ENCODE data around the gene LTBR.
A peak's percentile ranks its signal among the peaks of the same experiment; 100 is the strongest.

Gene LTBR

GRCh38 chr12:6370994-6371754, 12.8 kb upstream of the LTBR start:
- no peak overlapping the region for H3K4me3 Mint-ChIP-seq
- peaks cover 2% of the 10 kb centered on the region for H3K27me3 Mint-ChIP-seq
- no peaks in the 10 kb centered on the region for H3K36me3 Mint-ChIP-seq (ENCODE audit: low read depth)
- DNase-seq (no peak), ATAC-seq (no peak)
- H3K27ac Mint-ChIP-seq = no peak overlapping the region
- H3K4me1 Mint-ChIP-seq = peaks cover 43% of the 10 kb centered on the region
- H3K9me3 Mint-ChIP-seq = no peaks in the 10 kb centered on the region

DNA sequence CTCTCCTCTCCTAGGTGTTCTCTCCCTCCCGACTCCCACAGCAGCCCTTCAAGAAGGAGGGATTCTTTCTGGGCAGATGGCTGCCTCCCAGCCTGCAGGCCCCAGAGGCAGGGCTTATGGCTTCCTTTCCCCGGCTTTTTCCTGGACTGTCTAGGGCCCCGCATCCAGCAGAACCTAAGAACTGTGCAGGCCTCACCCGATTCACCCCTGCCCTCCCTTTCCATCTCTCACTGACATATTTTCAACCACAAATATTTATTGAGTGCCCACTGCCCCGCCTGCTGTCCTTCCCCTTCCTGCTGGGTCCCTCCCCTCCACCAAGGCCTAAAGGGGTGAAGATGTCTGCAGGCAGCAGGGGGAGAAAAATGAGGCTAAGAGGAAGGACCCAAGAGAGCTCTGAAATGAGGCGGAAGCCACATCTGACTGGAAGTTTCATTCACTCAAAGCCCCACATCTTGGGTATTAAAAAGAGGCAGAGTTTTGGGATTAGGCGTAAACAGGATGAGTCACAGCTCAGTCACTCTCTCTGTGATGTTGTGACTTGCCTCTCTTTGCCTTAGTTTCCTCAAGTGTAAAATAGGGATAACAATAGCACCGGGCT, 11.5 kb upstream of the LTBR start:
- H3K9me3 Mint-ChIP-seq = no peaks in the 10 kb centered on the region
- ATAC-seq = no peak
- H3K27me3 Mint-ChIP-seq = peaks cover 4% of the 10 kb centered on the region
- H3K4me3 Mint-ChIP-seq = no peak overlapping the region
- DNase-seq = no peak
- no peak overlapping the region for H3K27ac Mint-ChIP-seq
- H3K36me3 Mint-ChIP-seq (ENCODE audit: low read depth) = no peaks in the 10 kb centered on the region
- H3K4me1 Mint-ChIP-seq = peaks cover 49% of the 10 kb centered on the region

DNA sequence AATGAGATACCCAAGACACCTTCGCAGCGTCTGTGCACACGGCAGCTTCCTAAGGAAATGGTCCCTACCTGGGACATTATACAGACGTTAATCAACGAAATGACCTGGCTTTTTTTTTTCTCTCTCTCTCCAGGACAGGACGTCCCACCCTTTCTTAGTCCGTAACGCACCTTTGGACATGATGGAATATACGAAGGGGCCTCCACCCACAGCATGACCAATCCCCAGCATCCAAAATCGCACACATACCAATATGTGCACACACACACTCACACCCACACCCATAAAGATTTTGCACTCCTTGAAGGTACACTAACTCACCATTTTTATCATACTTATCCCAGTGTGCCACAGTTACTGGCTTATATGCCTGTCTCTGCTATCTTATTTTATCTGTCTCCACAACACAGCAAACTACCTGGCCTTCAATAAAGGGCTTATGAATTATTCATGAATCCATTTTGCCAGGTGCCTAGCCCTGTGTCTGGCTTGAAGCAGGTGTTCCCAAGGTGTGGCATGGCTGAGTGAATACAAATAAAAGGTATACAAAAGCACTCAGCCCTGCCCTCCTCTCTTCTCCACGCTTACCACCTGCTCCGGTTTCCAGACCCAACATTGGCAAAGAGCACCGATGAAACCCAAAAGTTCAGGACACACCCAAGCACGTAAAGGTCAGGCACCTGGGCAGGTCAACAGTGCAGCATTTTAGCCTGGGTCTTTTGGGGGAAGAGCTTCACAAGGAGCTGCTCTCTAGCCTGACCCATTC, 10.8 kb upstream of the LTBR start:
- no peak overlapping the region for H3K27ac Mint-ChIP-seq

GRCh38 chr12:6374028-6374785, 9.8 kb upstream of the LTBR start:
- H3K4me3 Mint-ChIP-seq = no peak overlapping the region
- H3K36me3 Mint-ChIP-seq (ENCODE audit: low read depth) = no peaks in the 10 kb centered on the region
- no peak overlapping the region for H3K27ac Mint-ChIP-seq
- no peaks in the 10 kb centered on the region for H3K9me3 Mint-ChIP-seq
- ATAC-seq (no peak), DNase-seq (no peak)
- peaks cover 37% of the 10 kb centered on the region for H3K4me1 Mint-ChIP-seq
- H3K27me3 Mint-ChIP-seq = peaks cover 4% of the 10 kb centered on the region

More for the DNA sequence above, 10.8 kb upstream of the LTBR start:
- H3K27me3 Mint-ChIP-seq = peaks cover 4% of the 10 kb centered on the region
- no peaks in the 10 kb centered on the region for H3K36me3 Mint-ChIP-seq (ENCODE audit: low read depth)
- DNase-seq (no peak), ATAC-seq (no peak)
- peaks cover 43% of the 10 kb centered on the region for H3K4me1 Mint-ChIP-seq
- no peaks in the 10 kb centered on the region for H3K9me3 Mint-ChIP-seq
- H3K4me3 Mint-ChIP-seq = no peak overlapping the region

DNA sequence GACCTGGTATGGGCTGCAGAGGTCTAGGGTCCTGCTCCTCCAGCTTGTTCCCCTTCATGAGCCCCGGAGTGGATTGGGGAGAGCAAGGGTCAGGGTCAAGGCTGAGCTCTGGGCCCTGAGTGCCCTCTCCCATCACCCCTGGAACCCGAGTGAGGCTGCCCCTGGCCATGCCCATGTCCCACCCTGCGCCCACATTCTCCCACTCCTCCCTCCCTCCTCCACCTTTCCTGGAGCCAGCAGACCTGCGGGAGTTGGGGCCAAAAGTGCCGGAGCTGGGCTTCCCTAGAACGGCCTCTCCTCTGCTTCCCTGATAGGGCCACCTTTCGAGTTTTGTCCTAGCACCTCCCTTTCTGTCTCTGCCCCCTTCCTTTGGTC, 9.2 kb upstream of the LTBR start:
- DNase-seq (no peak), ATAC-seq (no peak)
- Mint-ChIP-seq H3K27me3 (peaks cover 4% of the 10 kb centered on the region), H3K9me3 (no peaks in the 10 kb centered on the region), H3K27ac (no peak overlapping the region), H3K4me1 (peaks cover 37% of the 10 kb centered on the region), H3K36me3 (ENCODE audit: low read depth) (no peaks in the 10 kb centered on the region), H3K4me3 (no peak overlapping the region)

GRCh38 chr12:6375269-6376078, 8.5 kb upstream of the LTBR start, which contains the start of gene SCNN1A:
TSS of gene SCNN1A (minus strand) at chr12:6375563. CDS start at chr12:6374783, 780 bp downstream.
- peaks cover 37% of the 10 kb centered on the region for H3K4me1 Mint-ChIP-seq
- no peaks in the 10 kb centered on the region for H3K9me3 Mint-ChIP-seq
- H3K27ac Mint-ChIP-seq = peak within 1 kb of the TSS; percentile 8
- DNase-seq (no peak), ATAC-seq (no peak)
- H3K4me3 Mint-ChIP-seq = peak within 1 kb of the TSS; percentile 0
- no peaks in the 10 kb centered on the region for H3K36me3 Mint-ChIP-seq (ENCODE audit: low read depth)
- peaks cover 8% of the 10 kb centered on the region for H3K27me3 Mint-ChIP-seq

- Mint-ChIP-seq H3K4me3 (peak overlapping the region; percentile 0), H3K9me3 (no peaks in the 10 kb centered on the region), H3K4me1 (peaks cover 32% of the 10 kb centered on the region), H3K36me3 (ENCODE audit: low read depth) (no peaks in the 10 kb centered on the region), H3K27ac (peak overlapping the region; percentile 8), H3K27me3 (peaks cover 8% of the 10 kb centered on the region)
- ATAC-seq (peak; percentile 47), DNase-seq (no peak)
Measured at GRCh38 chr12:6376079-6376869, 7.7 kb upstream of the LTBR start.

- no peaks in the 10 kb centered on the region for H3K36me3 Mint-ChIP-seq (ENCODE audit: low read depth)
- peak overlapping the region; percentile 8 for H3K27ac Mint-ChIP-seq
- peak overlapping the region; percentile 0 for H3K4me3 Mint-ChIP-seq
- ATAC-seq (no peak), DNase-seq (no peak)
- H3K4me1 Mint-ChIP-seq = peaks cover 29% of the 10 kb centered on the region
- peaks cover 13% of the 10 kb centered on the region for H3K27me3 Mint-ChIP-seq
- H3K9me3 Mint-ChIP-seq = no peaks in the 10 kb centered on the region
Measured at GRCh38 chr12:6376870-6377666, 6.9 kb upstream of the LTBR start.

- Mint-ChIP-seq H3K27ac (no peak overlapping the region), H3K4me3 (no peak overlapping the region), H3K9me3 (no peaks in the 10 kb centered on the region), H3K27me3 (peaks cover 19% of the 10 kb centered on the region), H3K36me3 (ENCODE audit: low read depth) (no peaks in the 10 kb centered on the region), H3K4me1 (peaks cover 25% of the 10 kb centered on the region)
- DNase-seq (no peak), ATAC-seq (no peak)
Measured at GRCh38 chr12:6377667-6377994, 6.3 kb upstream of the LTBR start.

DNA sequence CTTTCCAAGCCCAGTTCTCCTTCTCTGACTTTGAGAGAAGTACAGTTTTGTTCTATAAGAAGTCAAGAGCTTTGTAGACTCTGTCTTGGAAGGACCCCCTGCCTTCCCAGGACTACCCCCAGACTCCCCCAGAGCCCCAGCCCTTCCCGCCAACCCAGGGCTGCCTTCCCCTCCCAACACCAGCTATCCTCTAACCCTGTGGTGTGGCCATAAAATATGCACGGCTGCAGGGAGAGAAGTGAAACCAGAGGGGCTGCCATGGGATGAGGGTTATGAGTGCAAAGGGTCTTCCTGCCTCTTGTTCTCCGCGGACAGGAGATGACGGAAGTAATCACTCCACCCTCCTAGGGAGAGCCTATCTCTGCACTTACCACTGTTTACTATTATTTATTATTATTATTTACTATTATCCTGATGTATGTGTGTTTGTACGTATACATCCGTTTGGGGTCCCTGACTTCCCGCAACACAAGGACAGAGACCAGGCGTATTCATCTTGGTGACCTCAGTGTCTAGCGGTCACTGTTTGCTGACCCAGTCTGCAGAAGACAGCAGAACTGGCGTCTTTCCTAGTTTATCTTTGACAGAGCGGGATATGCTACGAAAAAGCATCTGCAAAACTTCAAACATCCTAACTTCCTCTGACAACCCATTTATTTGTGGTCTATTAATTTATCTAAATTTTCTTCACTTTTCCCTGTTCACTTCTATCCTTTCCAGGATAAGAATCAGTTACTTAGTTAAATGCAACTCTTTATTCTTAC, 5.1 kb upstream of the LTBR start:
- H3K9me3 Mint-ChIP-seq = no peaks in the 10 kb centered on the region
- H3K4me1 Mint-ChIP-seq = peaks cover 24% of the 10 kb centered on the region
- H3K4me3 Mint-ChIP-seq = no peak overlapping the region
- H3K36me3 Mint-ChIP-seq (ENCODE audit: low read depth) = no peaks in the 10 kb centered on the region
- peaks cover 23% of the 10 kb centered on the region for H3K27me3 Mint-ChIP-seq
- no peak overlapping the region for H3K27ac Mint-ChIP-seq
- DNase-seq (no peak), ATAC-seq (no peak)

- DNase-seq = no peak
- Mint-ChIP-seq H3K27me3 (peaks cover 21% of the 10 kb centered on the region), H3K36me3 (ENCODE audit: low read depth) (no peaks in the 10 kb centered on the region), H3K9me3 (no peaks in the 10 kb centered on the region), H3K4me1 (peaks cover 26% of the 10 kb centered on the region), H3K4me3 (no peak overlapping the region), H3K27ac (no peak overlapping the region)
- ATAC-seq = no peak
Measured at GRCh38 chr12:6380141-6381121, 3.5 kb upstream of the LTBR start.
